Thyroid gland (tissue), 4 donors: ENCODE data around the gene IWS1.

Source experiments
- CTCF ChIP-seq, 6 experiments: fragments of 200-600 bp in 3 of 6; fragments of 450-650 bp in 3 of 6; sonication (generic) in 3 of 6; IDR thresholded peaks; one replicate each; pipeline ENCODE4 v1.5.1; 2016 to 2019; ENCODE audit warnings: antibody characterized with exemption in 6 of 6, mild to moderate bottlenecking in 2 of 6, inconsistent platforms in 1 of 6, moderate library complexity in 1 of 6
- POLR2A ChIP-seq, 2 donors: fragments of 450-650 bp; IDR thresholded peaks; one replicate each; pipeline ENCODE4 v1.6.1; 2017; ENCODE audit warnings: antibody characterized with exemption in 2 of 2, mild to moderate bottlenecking in 2 of 2, moderate library complexity in 1 of 2

- no peak for TF ChIP-seq CTCF (IDR thresholded peaks at IDR 0.05)
- no peak for TF ChIP-seq POLR2A (IDR thresholded peaks at IDR 0.05)
Measured at GRCh38 chr2:127566139-127566417, 39.8 kb upstream of the IWS1 start.
